H1 (cell line): ENCODE data around the gene BIK. TPM values are rescaled to one million over a fixed set of nuclear protein-coding genes. Genes with fewer than 3 reads are reported as not detected.

ENCODE experiments used
- CBX5 ChIP-seq: fragments of 300-800, 300-1000 bp; sonication (generic); IDR thresholded peaks from 2 replicates; pipeline ENCODE4 v1.7.1; 2016; ENCODE audit warnings: antibody characterized with exemption, low read length, low read depth
- CHD7 ChIP-seq: fragments of 300-600 bp; sonication (generic); IDR thresholded peaks from 2 replicates; pipeline ENCODE4 v1.7.1; 2012; ENCODE audit warnings: low read length, moderate library complexity, mild to moderate bottlenecking, inconsistent platforms; ENCODE audit not compliant: insufficient replicate concordance
- NANOG ChIP-seq: IDR thresholded peaks from 2 replicates; pipeline ENCODE4 v1.6.1; 2011; ENCODE audit warnings: low read length, low read depth, mild to moderate bottlenecking, inconsistent platforms; ENCODE audit not compliant: insufficient read depth, poor library complexity, severe bottlenecking
- PHF8 ChIP-seq: fragments of 200-600 bp; sonication (generic); conservative IDR thresholded peaks from 2 replicates; pipeline ENCODE4 v1.7.1; 2012; ENCODE audit warnings: low read depth, mild to moderate bottlenecking, inconsistent platforms, low read length, moderate library complexity
- SIRT6 ChIP-seq: IDR thresholded peaks from one replicate; pipeline ENCODE4 v1.7.1; 2012; ENCODE audit warnings: low read length, inconsistent platforms
- polyA plus RNA-seq, 7 experiments: library from polyadenylated mRNA; depleted of rRNA in 3 of 7; stranded (reverse) in 5 of 7; unstranded in 2 of 7; fragments of >200 nt in 5 of 7; fragments of 200-250 nt in 2 of 7; gene quantifications; 1 replicate in 5 of 7; 2 replicates in 1 of 7; 4 replicates in 1 of 7; pipeline versions ENCODE4 v1.2.1 to v1.2.3, GENCODE V29; 2011 to 2013; ENCODE audit warnings: missing spikeins in 2 of 7, mixed read lengths in 2 of 7
- total RNA-seq: library from RNA; stranded (reverse); fragmentation: NEBNext Ultra II Directional; extraction: Animal tissue kit (Norgen Biotek cat#: 25700); gene quantifications from 2 replicates; pipeline ENCODE4 v1.2.1, GENCODE V29; 2021

The BIK gene
- total and polyA plus RNA-seq, 2 of the 8 experiments (the other 6 are each of a cell fraction or from before 2014, with no cell fraction given) = 3.3 to 5.5 TPM

GRCh38 chr22:43154887-43155536, 44.5 kb downstream of the BIK start (continued):
- TF ChIP-seq CHD7 (no peak), PHF8 (no peak), NANOG (no peak), SIRT6 (no peak), CBX5 (no peak)
- TF ChIP-seq, all 59 proteins: peak for 0
